Endothelial cell of umbilical vein (primary cell): ENCODE data around the gene CROT. TPM values are rescaled to one million over a fixed set of nuclear protein-coding genes. Genes with fewer than 3 reads are reported as not detected.

Source experiments
- BruUV-seq: library from RNA; stranded (reverse); fragments of 400-500 nt; replicated peaks from 2 replicates; lab custom pipeline; 2021; lab: Mats Ljungman, UMichigan
- CTCF ChIA-PET: fragments of 300-600, 350-600 bp; sonication (Branson Sonifier 250); formaldehyde crosslinking; loops from one replicate; lab custom pipeline; 2021; ENCODE audit warnings: antibody characterized with exemption, inconsistent platforms; lab: Charles Lee
- POLR2A ChIA-PET: fragments of 300-600, 350-600 bp; sonication (Branson Sonifier 250); formaldehyde crosslinking; loops from one replicate; lab custom pipeline; 2021; ENCODE audit warnings: antibody characterized with exemption, inconsistent platforms; lab: Charles Lee
- DNase-seq: peaks from one replicate; pipeline ENCODE4 v3.0.0-alpha.2; 2011; ENCODE audit warnings: low read depth, low spot score
- FAIRE-seq: peaks from 2 replicates; lab custom pipeline; 2011; peaks lifted over from hg19 to GRCh38; lab: Jason Lieb, UNC
- H2AFZ ChIP-seq: 2 replicates; pipeline ENCODE4 v1.6.0; 2012; ENCODE audit warnings: low read depth, low read length, control low read depth, inconsistent platforms
- H3K27ac ChIP-seq: 2 replicates; pipeline ENCODE4 v1.5.1; 2011; ENCODE audit warnings: low read depth, mild to moderate bottlenecking, control low read depth, low read length, moderate library complexity; ENCODE audit not compliant: insufficient read depth
- H3K27me3 ChIP-seq, 2 experiments: 2 replicates each; pipeline versions ENCODE4 v1.6.0 to v1.6.1; 2011; ENCODE audit warnings: low read length in 2 of 2, mixed read lengths in 1 of 2; ENCODE audit not compliant: control insufficient read depth in 2 of 2, insufficient read depth in 2 of 2
- H3K36me3 ChIP-seq, 2 experiments: 2 replicates in 1 of 2; 3 replicates in 1 of 2; pipeline ENCODE4 v1.5.1; 2011; ENCODE audit warnings: low read length in 2 of 2, mild to moderate bottlenecking in 1 of 2, moderate library complexity in 1 of 2; ENCODE audit not compliant: control insufficient read depth in 2 of 2, insufficient read depth in 2 of 2; ENCODE audit errors: extremely low read depth in 1 of 2
- H3K4me1 ChIP-seq: 3 replicates; pipeline ENCODE4 v1.5.1; 2011; ENCODE audit warnings: mild to moderate bottlenecking, low read length; ENCODE audit not compliant: control insufficient read depth, insufficient read depth; ENCODE audit errors: extremely low read depth
- H3K4me2 ChIP-seq: 2 replicates; pipeline ENCODE4 v1.6.1; 2011; ENCODE audit warnings: low read length, control low read depth, mixed read lengths; ENCODE audit not compliant: insufficient read depth
- H3K4me3 ChIP-seq, 3 experiments: fragments of 200-600 bp in 1 of 3; sonication (generic), shearing (Covaris generic) in 1 of 3; replicated peaks in 1 of 3; 2 replicates each; pipeline ENCODE4 v1.5.1; 2011 to 2016; ENCODE audit warnings: control low read depth in 3 of 3, low read length in 3 of 3, mild to moderate bottlenecking in 2 of 3, inconsistent platforms in 1 of 3, low read depth in 1 of 3, moderate library complexity in 1 of 3; ENCODE audit not compliant: insufficient read depth in 1 of 3
- H3K79me2 ChIP-seq: 2 replicates; pipeline ENCODE4 v1.6.0; 2012; ENCODE audit warnings: low read length, inconsistent platforms; ENCODE audit not compliant: control insufficient read depth, insufficient read depth
- H3K9ac ChIP-seq: replicated peaks from 2 replicates; pipeline ENCODE3; 2011; ENCODE audit warnings: low read length, control low read depth; ENCODE audit not compliant: insufficient read depth; ENCODE audit errors: extremely low read depth
- H3K9me1 ChIP-seq: replicated peaks from 3 replicates; pipeline ENCODE4 v1.6.0; 2011; ENCODE audit warnings: mild to moderate bottlenecking, low read length; ENCODE audit not compliant: control insufficient read depth, insufficient read depth; ENCODE audit errors: extremely low read depth
- H3K9me3 ChIP-seq: replicated peaks from 2 replicates; pipeline ENCODE4 v1.5.1; 2012; ENCODE audit warnings: low read length, inconsistent platforms; ENCODE audit not compliant: control insufficient read depth, insufficient read depth
- H4K20me1 ChIP-seq: replicated peaks from 2 replicates; pipeline ENCODE3; 2011; ENCODE audit warnings: mild to moderate bottlenecking, low read length; ENCODE audit not compliant: control insufficient read depth, insufficient read depth; ENCODE audit errors: extremely low read depth
- CTCF ChIP-seq, 2 donors: IDR thresholded peaks; 1 replicate in 1 of 2; 2 replicates in 1 of 2; pipeline ENCODE4 v1.5.1; 2011; ENCODE audit warnings: low read length in 2 of 2, mild to moderate bottlenecking in 2 of 2, moderate library complexity in 2 of 2, control low read depth in 1 of 2, inconsistent platforms in 1 of 2, low read depth in 1 of 2; ENCODE audit not compliant: insufficient read depth in 1 of 2; ENCODE audit errors: extremely low read depth in 1 of 2
- EZH2 ChIP-seq: IDR thresholded peaks from 2 replicates; pipeline ENCODE4 v1.6.1; 2012; ENCODE audit warnings: borderline replicate concordance, low read depth, mild to moderate bottlenecking, moderate library complexity, low read length, inconsistent platforms; ENCODE audit not compliant: severe bottlenecking
- FOS ChIP-seq: IDR thresholded peaks from 2 replicates; pipeline ENCODE4 v1.6.1; 2011; ENCODE audit warnings: mild to moderate bottlenecking, low read length, moderate library complexity, borderline replicate concordance; ENCODE audit not compliant: insufficient read depth
- GATA2 ChIP-seq: IDR thresholded peaks from 2 replicates; pipeline ENCODE4 v1.7.0; 2011; ENCODE audit warnings: low read depth, mild to moderate bottlenecking, moderate library complexity, mixed read lengths, low read length; ENCODE audit not compliant: insufficient read length, insufficient read depth
- JUN ChIP-seq: IDR thresholded peaks from 2 replicates; pipeline ENCODE4 v1.6.1; 2011; ENCODE audit warnings: borderline replicate concordance, low read depth; ENCODE audit not compliant: insufficient read length, insufficient read depth
- MAX ChIP-seq: IDR thresholded peaks from 2 replicates; pipeline ENCODE4 v1.6.1; 2011; ENCODE audit not compliant: insufficient read depth, insufficient read length
- MYC ChIP-seq: IDR thresholded peaks from one replicate; pipeline ENCODE4 v1.6.1; 2011; ENCODE audit warnings: mild to moderate bottlenecking, low read depth, low read length
- POLR2A ChIP-seq: IDR thresholded peaks from 2 replicates; pipeline ENCODE4 v1.6.1; 2012; ENCODE audit warnings: low read depth, mild to moderate bottlenecking, control low read depth, low read length
- POLR2AphosphoS5 ChIP-seq: IDR thresholded peaks from 2 replicates; pipeline ENCODE4 v1.6.1; 2012; ENCODE audit warnings: low read depth, mild to moderate bottlenecking, control low read depth, low read length, moderate library complexity; ENCODE audit not compliant: insufficient read depth
- dilution Hi-C: fragments of 300-500 bp; cut with MboI; formaldehyde crosslinking; loops from one replicate; pipeline ENCODE4 v1.15.0; 2019; ENCODE audit warnings: low sequenced_read_pairs; ENCODE audit not compliant: extremely low pct_ligation_motif_present
- intact Hi-C: fragments of 100-400 bp; cut with micrococcal nuclease; formaldehyde crosslinking; loops from one replicate; pipeline ENCODE4 v1.10.0; 2022
- polyA plus RNA-seq, 4 experiments: library from polyadenylated mRNA; depleted of rRNA in 3 of 4; stranded (reverse) in 3 of 4; unstranded in 1 of 4; fragments of >200 nt; gene quantifications; 2 replicates each; pipeline versions ENCODE4 v1.2.1 to v1.2.3, GENCODE V29; 2011 to 2012; ENCODE audit warnings: missing spikeins in 1 of 4
- total RNA-seq: library from RNA; stranded (reverse); gene quantifications from 2 replicates; pipeline ENCODE4 v1.2.3, GENCODE V29; 2021

CROT gene
- total and polyA plus RNA-seq, 2 donors (not counting 3 experiments of a cell fraction or from before 2014, with no cell fraction given) = 3.3 to 6.6 TPM

GRCh38 chr7:87414794-87415188, 69.3 kb downstream of the CROT start:
- BruUV-seq = no TSS peak
- Histone ChIP-seq H3K36me3 (no peaks in the 10 kb centered on the region), H3K9ac (no peak overlapping the region), H3K4me1 (no peaks in the 10 kb centered on the region), H3K4me3 (no peak overlapping the region), H3K79me2 (no peaks in the 10 kb centered on the region), H3K9me3 (no peaks in the 10 kb centered on the region), H3K9me1 (no peaks in the 10 kb centered on the region), H3K27me3 (peaks cover 12 to 14% of the 10 kb centered on the region in 2 experiments), H4K20me1 (no peaks in the 10 kb centered on the region), H2AFZ (no peak overlapping the region), H3K27ac (no peak overlapping the region), H3K4me2 (no peak overlapping the region)
- FAIRE-seq = no peak
- intact Hi-C loops = loop anchor here (5.0 kb wide), 1 partner anchor 502 kb away; no protein-coding TSS in a partner anchor
- dilution Hi-C loops = loop anchor here (25.0 kb wide), 1 partner anchor 102 kb away; no protein-coding TSS in a partner anchor
- CTCF ChIA-PET = interaction anchor here (0.7 to 8.0 kb wide), 10 partner anchors 8 to 752 kb away, joined by 3 to 299 read pairs (median 8); no protein-coding TSS in a partner anchor
- TF ChIP-seq POLR2A = no peak
- TF ChIP-seq GATA2 = no peak
- TF ChIP-seq MAX = no peak
- no peak for TF ChIP-seq EZH2
- TF ChIP-seq CTCF (IDR thresholded peaks at IDR 0.05; ENCODE audit: extremely low read depth in 1 of 2, insufficient read depth in 1 of 2, low read depth in 1 of 2, low read length in 2 of 2) = no peak
- no peak for TF ChIP-seq FOS
- TF ChIP-seq JUN = no peak
- no peak for TF ChIP-seq MYC
- TF ChIP-seq POLR2AphosphoS5 = no peak
- no peak for DNase-seq
- POLR2A ChIA-PET = interaction anchor here (0.9 kb wide), 1 partner anchor 274 kb away, joined by 3 read pairs; no protein-coding TSS in a partner anchor
